Measurements from ENCODE around the gene PAGE2B.

DNA sequence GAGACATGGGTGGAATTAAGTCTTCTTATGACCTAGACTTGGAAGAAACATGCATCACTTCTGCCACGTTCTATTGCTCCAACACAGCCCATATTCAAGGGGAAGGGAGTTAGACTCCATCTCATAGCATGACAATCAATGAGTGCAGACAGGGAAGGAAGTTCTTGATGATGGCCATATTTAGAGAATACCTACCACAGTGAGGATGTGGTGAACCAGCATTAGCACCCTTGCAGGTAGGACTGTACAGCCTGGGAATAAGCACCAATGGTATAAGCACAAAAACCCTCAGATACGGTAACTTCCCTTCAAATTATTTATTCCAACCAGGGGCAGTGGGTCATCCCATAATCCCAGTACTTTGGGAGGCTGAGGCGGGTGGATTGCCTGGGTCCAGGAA is 43.7 kb downstream of the PAGE2B start:
- TF ChIP-seq POLR2A (IDR thresholded peaks at IDR 0.05) = no peak
- TF ChIP-seq, protein P1, sequence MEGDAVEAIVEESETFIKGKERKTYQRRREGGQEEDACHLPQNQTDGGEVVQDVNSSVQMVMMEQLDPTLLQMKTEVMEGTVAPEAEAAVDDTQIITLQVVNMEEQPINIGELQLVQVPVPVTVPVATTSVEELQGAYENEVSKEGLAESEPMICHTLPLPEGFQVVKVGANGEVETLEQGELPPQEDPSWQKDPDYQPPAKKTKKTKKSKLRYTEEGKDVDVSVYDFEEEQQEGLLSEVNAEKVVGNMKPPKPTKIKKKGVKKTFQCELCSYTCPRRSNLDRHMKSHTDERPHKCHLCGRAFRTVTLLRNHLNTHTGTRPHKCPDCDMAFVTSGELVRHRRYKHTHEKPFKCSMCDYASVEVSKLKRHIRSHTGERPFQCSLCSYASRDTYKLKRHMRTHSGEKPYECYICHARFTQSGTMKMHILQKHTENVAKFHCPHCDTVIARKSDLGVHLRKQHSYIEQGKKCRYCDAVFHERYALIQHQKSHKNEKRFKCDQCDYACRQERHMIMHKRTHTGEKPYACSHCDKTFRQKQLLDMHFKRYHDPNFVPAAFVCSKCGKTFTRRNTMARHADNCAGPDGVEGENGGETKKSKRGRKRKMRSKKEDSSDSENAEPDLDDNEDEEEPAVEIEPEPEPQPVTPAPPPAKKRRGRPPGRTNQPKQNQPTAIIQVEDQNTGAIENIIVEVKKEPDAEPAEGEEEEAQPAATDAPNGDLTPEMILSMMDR (IDR thresholded peaks at IDR 0.05) = no peak
